K562 (cell line): ENCODE data around the gene DHX35. TPM values are rescaled to one million over a fixed set of nuclear protein-coding genes. Genes with fewer than 3 reads are reported as not detected.
A peak's percentile ranks its signal among the peaks of the same experiment; 100 is the strongest.

Experiments
- ARID3A ChIP-seq: IDR thresholded peaks from 2 replicates; pipeline ENCODE4 v1.6.1; 2012; ENCODE audit warnings: low read depth, low read length, improper control_type of control experiment, borderline replicate concordance
- ATF4 ChIP-seq: fragments of 450-650 bp; formaldehyde crosslinking; IDR thresholded peaks from 2 replicates; pipeline ENCODE4 v1.4.0; 2022; ENCODE audit warnings: mild to moderate bottlenecking, moderate library complexity
- E2F8 ChIP-seq: fragments of 450-650 bp; IDR thresholded peaks from 2 replicates; pipeline ENCODE4 v1.7.1; 2018; ENCODE audit warnings: mild to moderate bottlenecking, low read depth; ENCODE audit not compliant: partially characterized antibody
- EHMT2 ChIP-seq: fragments of 450-650 bp; IDR thresholded peaks from 2 replicates; pipeline ENCODE4 v1.6.1; 2018; ENCODE audit warnings: antibody characterized with exemption
- FOSL1 ChIP-seq: fragments of 200-800 bp; sonication (Bioruptor generic); conservative IDR thresholded peaks from 2 replicates; pipeline ENCODE4 v1.6.1; 2016; ENCODE audit warnings: missing genetic modification characterization, missing compliant biosample characterization
- FOXO4 ChIP-seq: fragments of 450-650 bp; formaldehyde crosslinking; IDR thresholded peaks from 2 replicates; pipeline ENCODE4 v1.4.0; 2020; ENCODE audit warnings: mild to moderate bottlenecking, moderate library complexity
- HES1 ChIP-seq: fragments of 450-650 bp; IDR thresholded peaks from 2 replicates; pipeline ENCODE4 v1.6.1; 2016; ENCODE audit warnings: low read depth, mild to moderate bottlenecking, moderate library complexity
- HNRNPK ChIP-seq: fragments of 200-400 bp; formaldehyde crosslinking; IDR thresholded peaks from one replicate; pipeline ENCODE4 v1.6.1; 2018; ENCODE audit warnings: mild to moderate bottlenecking, low read depth, low read length; ENCODE audit not compliant: poor library complexity, severe bottlenecking
- KDM5B ChIP-seq: fragments of 200-600 bp; sonication (generic); IDR thresholded peaks from 2 replicates; pipeline ENCODE4 v1.6.1; 2012; ENCODE audit warnings: low read depth, mild to moderate bottlenecking, moderate library complexity, low read length, control low read depth, inconsistent platforms; ENCODE audit not compliant: insufficient replicate concordance
- MCM5 ChIP-seq: fragments of 450-650 bp; IDR thresholded peaks from 2 replicates; pipeline ENCODE4 v1.6.1; 2016; ENCODE audit warnings: low read depth
- PYGO2 ChIP-seq: fragments of 450-650 bp; IDR thresholded peaks from 2 replicates; pipeline ENCODE4 v1.6.1; 2016; ENCODE audit warnings: mild to moderate bottlenecking, missing genetic modification characterization, moderate library complexity, missing compliant biosample characterization
- SMARCA4 ChIP-seq: fragments of 450-650 bp; IDR thresholded peaks from 2 replicates; pipeline ENCODE4 v1.6.1; 2016
- SNRNP70 ChIP-seq: fragments of 200-400 bp; formaldehyde crosslinking; optimal IDR thresholded peaks from 2 replicates; pipeline ENCODE3; 2017; ENCODE audit warnings: low read depth, low read length
- TEAD2 ChIP-seq: fragments of 450-650 bp; IDR thresholded peaks from 2 replicates; pipeline ENCODE4 v1.6.1; 2016; ENCODE audit warnings: missing genetic modification characterization, control low read depth, missing compliant biosample characterization
- ZBTB33 ChIP-seq: sonication (generic); formaldehyde crosslinking; IDR thresholded peaks from 2 replicates; pipeline ENCODE4 v1.8.1; 2023; ENCODE audit warnings: mild to moderate bottlenecking, missing genetic modification reagents
- ZFP30 ChIP-seq: fragments of 250-450 bp; sonication (Bioruptor Pico); IDR thresholded peaks from 2 replicates; pipeline ENCODE4 v1.8.0; 2022; ENCODE audit warnings: moderate library complexity, mild to moderate bottlenecking, inconsistent platforms, borderline replicate concordance
- ZNF668 ChIP-seq: fragments of 250-450 bp; sonication (Bioruptor Pico); IDR thresholded peaks from 2 replicates; pipeline ENCODE4 v1.8.0; 2022; ENCODE audit warnings: mild to moderate bottlenecking, inconsistent platforms
- polyA plus RNA-seq, 8 experiments: library from polyadenylated mRNA; depleted of rRNA in 4 of 8; stranded (reverse) in 5 of 8; unstranded in 3 of 8; fragments of >200 nt; fragmentation: Nextera tagmentation in 2 of 8; fragmentation: Illumina TruSeq in 1 of 8; extraction: Ambion mirVana in 2 of 8; extraction: Trizol in 1 of 8; gene quantifications; 2 replicates each; pipeline versions ENCODE4 v1.2.1 to v1.2.3, GENCODE V29; 2011 to 2014; ENCODE audit warnings: inconsistent platforms in 1 of 8, missing spikeins in 1 of 8
- total RNA-seq, 7 experiments: library from RNA; depleted of rRNA in 6 of 7; stranded (reverse); fragments of >200 nt in 6 of 7; fragmentation: Illumina TruSeq in 2 of 7; extraction: Trizol in 2 of 7; gene quantifications; 2 replicates each; pipeline versions ENCODE4 v1.2.1 to v1.2.3, GENCODE V29; 2011 to 2021; ENCODE audit warnings: low replicate concordance in 1 of 7

DHX35 gene
- total and polyA plus RNA-seq, 9 of the 15 experiments (the other 6 are each of a cell fraction or from before 2014, with no cell fraction given): 6.5 to 25.6 (median 16.9) TPM

- TF ChIP-seq HNRNPK (no peak), EHMT2 (no peak), SMARCA4 (peak; percentile 53; the same call in 1 of the 2 replicates), ZFP30 (CRISPR knock-in tag) (no peak), TEAD2 (tag) (no peak), FOSL1 (tag) (no peak), HES1 (no peak), PYGO2 (tag) (no peak), E2F8 (peak; percentile 57), KDM5B (peak; percentile 52), ZNF668 (CRISPR knock-in tag) (no peak), FOXO4 (CRISPR knock-in tag) (no peak), ARID3A (no peak), MCM5 (no peak), ZBTB33 (CRISPR knock-in tag) (no peak), ATF4 (CRISPR knock-in tag) (no peak), SNRNP70 (no peak)
Observed at GRCh38 chr20:38962044-38962927, at the start of gene DHX35 (continued).
